Parathyroid adenoma (tissue), 2 donors: ENCODE results near the gene SERPINA7.
"Not testable (repeated sequence)": the region's sequence is repeated elsewhere in the genome, so short reads cannot be mapped to it uniquely, and the experiment has no call there.

Experiments used
- H2AFZ ChIP-seq: fragments of 300-600 bp; sonication (generic); one replicate; pipeline ENCODE4 v1.7.0; 2017; ENCODE audit warnings: antibody characterized with exemption, mild to moderate bottlenecking
- H3K27ac ChIP-seq: fragments of 300-600 bp; sonication (generic); one replicate; pipeline ENCODE4 v1.7.0; 2017
- H3K27me3 ChIP-seq: fragments of 300-600 bp; sonication (generic); one replicate; pipeline ENCODE4 v1.7.0; 2017; ENCODE audit warnings: low read length; ENCODE audit not compliant: control insufficient read depth, insufficient read depth
- H3K36me3 ChIP-seq: fragments of 300-600 bp; sonication (generic); one replicate; pipeline ENCODE4 v1.7.0; 2017; ENCODE audit warnings: low read length; ENCODE audit not compliant: control insufficient read depth, insufficient read depth
- H3K4me1 ChIP-seq: fragments of 300-600 bp; sonication (generic); one replicate; pipeline ENCODE4 v1.7.0; 2017; ENCODE audit warnings: control low read depth
- H3K4me2 ChIP-seq: fragments of 300-600 bp; sonication (generic); one replicate; pipeline ENCODE4 v1.7.0; 2017; ENCODE audit warnings: low read length
- H3K4me3 ChIP-seq: fragments of 300-600 bp; sonication (generic); one replicate; pipeline ENCODE4 v1.7.0; 2017; ENCODE audit warnings: low read depth, low read length
- H3K79me2 ChIP-seq: fragments of 300-600 bp; sonication (generic); one replicate; pipeline ENCODE4 v1.7.0; 2017; ENCODE audit warnings: control low read depth
- H3K9ac ChIP-seq: fragments of 300-600 bp; sonication (generic); one replicate; pipeline ENCODE4 v1.7.0; 2017; ENCODE audit warnings: mild to moderate bottlenecking
- H3K9me3 ChIP-seq: fragments of 300-600 bp; sonication (generic); one replicate; pipeline ENCODE4 v1.7.0; 2017; ENCODE audit warnings: low read length; ENCODE audit not compliant: control insufficient read depth
- CTCF ChIP-seq: fragments of 300-600 bp; sonication (generic); IDR thresholded peaks from one replicate; pipeline ENCODE4 v1.7.0; 2017; ENCODE audit warnings: antibody characterized with exemption, mild to moderate bottlenecking
- donor health status: primary hyperparathyroidism.

The SERPINA7 gene

DNA sequence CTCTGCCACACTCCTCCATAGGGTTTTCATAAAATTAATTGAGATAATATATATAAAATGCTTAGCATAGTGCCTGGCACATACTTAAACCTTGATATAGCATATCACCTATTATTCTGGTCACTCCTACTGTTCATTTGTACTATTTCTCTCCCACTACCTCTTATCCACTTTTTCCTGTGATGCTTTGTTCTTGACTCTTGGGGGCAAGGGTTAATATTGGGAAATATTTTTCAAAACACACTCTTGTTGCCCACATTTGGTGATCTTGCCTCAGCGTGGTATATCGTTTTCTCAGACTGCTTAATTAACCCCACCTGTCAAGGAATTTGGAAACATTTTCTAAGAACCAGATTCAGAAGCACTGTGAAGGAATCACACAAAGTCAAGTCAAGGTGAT lies 16.3 kb downstream of the SERPINA7 start:
- Histone ChIP-seq H3K4me2 (no peak overlapping the region), H3K27me3 (no peaks in the 10 kb centered on the region), H3K36me3 (no peaks in the 10 kb centered on the region), H2AFZ (no peak overlapping the region), H3K9ac (no peak overlapping the region), H3K79me2 (no peaks in the 10 kb centered on the region), H3K4me3 (no peak overlapping the region), H3K27ac (no peak overlapping the region), H3K9me3 (no peaks in the 10 kb centered on the region), H3K4me1 (no peaks in the 10 kb centered on the region)
- TF ChIP-seq CTCF: no peak

- H3K9ac ChIP-seq: no peak overlapping the region
- H3K9me3 ChIP-seq: no peaks in the 10 kb centered on the region
- H3K27me3 ChIP-seq: no peaks in the 10 kb centered on the region
- H3K36me3 ChIP-seq: no peaks in the 10 kb centered on the region
- H3K4me1 ChIP-seq: no peaks in the 10 kb centered on the region
- no peaks in the 10 kb centered on the region for H3K79me2 ChIP-seq
- H2AFZ ChIP-seq: no peak overlapping the region
- no peak overlapping the region for H3K27ac ChIP-seq
- H3K4me2 ChIP-seq: no peak overlapping the region
- no peak for TF ChIP-seq CTCF
- H3K4me3 ChIP-seq: no peak overlapping the region
These were observed 24.3 kb downstream of the SERPINA7 start for GRCh38 chrX:106014119-106014775.

DNA sequence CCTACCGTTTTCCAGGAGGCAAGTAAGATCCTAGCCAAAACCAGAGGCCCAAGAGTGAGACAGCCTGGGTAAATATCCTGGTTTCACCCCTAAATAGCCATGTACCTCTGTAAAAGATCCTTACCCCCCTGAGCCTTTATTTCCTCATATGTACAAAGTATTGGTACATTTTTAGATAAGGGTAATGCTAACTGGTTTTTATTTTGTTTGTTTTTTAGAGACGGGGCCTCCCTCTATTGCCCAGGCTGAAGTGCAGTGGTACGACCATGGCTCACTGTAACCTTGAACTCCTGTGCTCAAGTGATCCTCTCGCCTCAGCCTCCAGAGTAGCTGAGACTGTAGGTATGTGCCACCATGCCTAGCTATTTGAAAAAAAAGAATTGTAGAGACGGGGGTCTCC lies 29.4 kb downstream of the SERPINA7 start:
- no peaks in the 10 kb centered on the region for H3K9me3 ChIP-seq
- TF ChIP-seq CTCF: no peak
- no peak overlapping the region for H3K4me3 ChIP-seq
- H3K79me2 ChIP-seq: no peaks in the 10 kb centered on the region
- no peak overlapping the region for H2AFZ ChIP-seq
- H3K4me2 ChIP-seq: no peak overlapping the region
- no peaks in the 10 kb centered on the region for H3K27me3 ChIP-seq
- H3K27ac ChIP-seq: no peak overlapping the region
- H3K9ac ChIP-seq: no peak overlapping the region
- no peaks in the 10 kb centered on the region for H3K36me3 ChIP-seq
- no peaks in the 10 kb centered on the region for H3K4me1 ChIP-seq

DNA sequence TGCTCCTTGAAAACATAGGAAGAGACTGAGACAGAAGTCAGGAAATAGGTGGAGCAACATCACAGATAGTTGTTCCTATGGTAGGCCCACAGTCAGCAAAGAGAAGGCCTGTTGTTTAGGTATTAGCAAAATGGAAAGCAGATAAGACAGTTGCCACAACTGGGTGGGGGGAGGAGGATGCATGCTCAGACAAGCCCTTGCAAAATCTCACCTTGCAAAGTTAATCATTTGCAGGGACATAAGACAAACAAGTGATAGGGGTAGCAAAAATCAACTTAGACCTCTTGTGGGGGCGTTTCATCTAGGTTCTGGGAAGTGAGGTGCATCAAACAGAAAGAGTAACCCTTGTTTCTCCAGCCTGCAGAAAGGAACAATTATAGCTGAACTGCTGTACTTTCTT lies 30.7 kb downstream of the SERPINA7 start:
- no peak for TF ChIP-seq CTCF
- no peak overlapping the region for H3K4me3 ChIP-seq

GRCh38 chrX:106005684-106006083 lies 32.8 kb downstream of the SERPINA7 start:
- no peak overlapping the region for H3K4me3 ChIP-seq
- no peaks in the 10 kb centered on the region for H3K36me3 ChIP-seq
- no peak overlapping the region for H3K4me2 ChIP-seq
- H3K27ac ChIP-seq: no peak overlapping the region
- TF ChIP-seq CTCF: no peak
- no peak overlapping the region for H2AFZ ChIP-seq
- no peaks in the 10 kb centered on the region for H3K27me3 ChIP-seq
- H3K79me2 ChIP-seq: no peaks in the 10 kb centered on the region
- H3K9ac ChIP-seq: no peak overlapping the region
- no peaks in the 10 kb centered on the region for H3K4me1 ChIP-seq
- H3K9me3 ChIP-seq: no peaks in the 10 kb centered on the region

More for the DNA sequence above, 30.7 kb downstream of the SERPINA7 start:
- Histone ChIP-seq H3K27ac (no peak overlapping the region), H3K36me3 (no peaks in the 10 kb centered on the region), H3K27me3 (no peaks in the 10 kb centered on the region), H3K9me3 (no peaks in the 10 kb centered on the region), H2AFZ (no peak overlapping the region), H3K79me2 (no peaks in the 10 kb centered on the region), H3K4me2 (no peak overlapping the region), H3K9ac (no peak overlapping the region), H3K4me1 (no peaks in the 10 kb centered on the region)

DNA sequence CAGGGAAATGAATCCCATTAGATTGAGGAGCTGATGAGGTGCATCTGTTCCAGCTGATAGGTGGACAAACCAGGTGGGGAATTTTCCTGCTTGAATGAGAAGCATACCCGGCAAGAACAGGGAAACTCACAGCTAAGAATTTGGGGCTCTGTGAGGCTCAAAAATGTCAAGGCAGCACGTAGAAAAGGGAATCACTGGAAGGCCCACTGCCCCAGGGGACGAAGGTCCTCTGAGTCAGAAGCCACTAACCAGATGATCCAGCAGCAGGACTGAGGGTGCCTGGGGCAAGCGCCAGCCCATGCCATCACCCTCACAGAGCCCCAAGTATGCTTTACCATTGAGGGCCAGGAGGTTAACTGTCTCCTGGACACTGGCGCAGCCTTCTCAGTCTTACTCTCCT lies 37.9 kb downstream of the SERPINA7 start:
- H3K9me3 ChIP-seq, H3K27ac ChIP-seq, H3K4me3 ChIP-seq, H3K4me1 ChIP-seq, H3K27me3 ChIP-seq, H3K79me2 ChIP-seq, H2AFZ ChIP-seq, H3K4me2 ChIP-seq, H3K9ac ChIP-seq, H3K36me3 ChIP-seq: not testable (repeated sequence)
